Esophagus muscularis mucosa (tissue), 4 donors: ENCODE results near the gene CDC25B. TPM values are rescaled to one million over a fixed set of nuclear protein-coding genes. Genes with fewer than 3 reads are reported as not detected.

Experiments used
- DNase-seq: peaks from one replicate; pipeline ENCODE4 v3.0.0-alpha.2; 2017; ENCODE audit errors: extremely low spot score
- H3K27ac ChIP-seq, 4 donors: fragments of 200-600 bp; sonication (generic); replicated peaks in 1 of 4; 1 replicate in 3 of 4; 2 replicates in 1 of 4; pipeline ENCODE4 v1.5.1; 2016 to 2019; ENCODE audit warnings: mild to moderate bottlenecking in 1 of 4
- H3K27me3 ChIP-seq, 4 donors: fragments of 200-600 bp; sonication (generic); one replicate each; pipeline versions ENCODE4 v1.5.1 to v1.6.0; 2016 to 2019
- H3K36me3 ChIP-seq, 4 donors: fragments of 200-600 bp; sonication (generic); one replicate each; pipeline ENCODE4 v1.5.1; 2016 to 2019
- H3K4me1 ChIP-seq, 4 donors: fragments of 200-600 bp; sonication (generic); one replicate each; pipeline ENCODE4 v1.5.1; 2016 to 2019
- H3K4me3 ChIP-seq, 4 donors: fragments of 200-600 bp; sonication (generic); 1 replicate in 2 of 4; 2 replicates in 2 of 4; pipeline ENCODE4 v1.5.1; 2016 to 2019; ENCODE audit warnings: mild to moderate bottlenecking in 4 of 4, moderate library complexity in 1 of 4
- H3K9me3 ChIP-seq, 4 donors: fragments of 200-600 bp; sonication (generic); 1 replicate in 3 of 4; 2 replicates in 1 of 4; pipeline ENCODE4 v1.5.1; 2016 to 2019
- EP300 ChIP-seq: sonication (generic); formaldehyde crosslinking; IDR thresholded peaks from one replicate; pipeline ENCODE4 v1.6.1; 2017; ENCODE audit warnings: antibody characterized with exemption
- POLR2A ChIP-seq: fragments of 450-650 bp; IDR thresholded peaks from one replicate; pipeline ENCODE4 v1.6.1; 2017; ENCODE audit warnings: antibody characterized with exemption, moderate library complexity, mild to moderate bottlenecking, low read depth
- POLR2AphosphoS5 ChIP-seq, 2 donors: sonication (generic); formaldehyde crosslinking; IDR thresholded peaks; one replicate each; pipeline ENCODE4 v1.6.1; 2017; ENCODE audit warnings: antibody characterized with exemption in 2 of 2
- WGBS: methylation state at CpG from one replicate; pipeline ENCODE4 v1.1.5; 2018; 5-methylcytosine and 5-hydroxymethylcytosine counted together
- intact Hi-C: fragments of 100-400 bp; cut with DNase I; formaldehyde crosslinking; loops from one replicate; pipeline ENCODE4 v1.15.1; 2023
- total RNA-seq, 4 donors: library from RNA; depleted of rRNA; stranded (reverse); fragments of >200 nt; gene quantifications; one replicate each; pipeline versions ENCODE4 v1.1.0 to v1.2.1, GENCODE V29; 2016
- TF ChIP-seq, protein P1 (sequence below), 3 experiments: fragments of 200-600 bp in 2 of 3; fragments of 450-650 bp in 1 of 3; sonication (generic) in 2 of 3; IDR thresholded peaks; one replicate each; pipeline ENCODE4 v1.5.1; 2017 to 2019; ENCODE audit warnings: antibody characterized with exemption in 3 of 3, mild to moderate bottlenecking in 2 of 3, moderate library complexity in 1 of 3

Gene CDC25B
- total RNA-seq, 4 donors from 2014 or later: 29.9 to 43.1 (median 35.6) TPM

DNA sequence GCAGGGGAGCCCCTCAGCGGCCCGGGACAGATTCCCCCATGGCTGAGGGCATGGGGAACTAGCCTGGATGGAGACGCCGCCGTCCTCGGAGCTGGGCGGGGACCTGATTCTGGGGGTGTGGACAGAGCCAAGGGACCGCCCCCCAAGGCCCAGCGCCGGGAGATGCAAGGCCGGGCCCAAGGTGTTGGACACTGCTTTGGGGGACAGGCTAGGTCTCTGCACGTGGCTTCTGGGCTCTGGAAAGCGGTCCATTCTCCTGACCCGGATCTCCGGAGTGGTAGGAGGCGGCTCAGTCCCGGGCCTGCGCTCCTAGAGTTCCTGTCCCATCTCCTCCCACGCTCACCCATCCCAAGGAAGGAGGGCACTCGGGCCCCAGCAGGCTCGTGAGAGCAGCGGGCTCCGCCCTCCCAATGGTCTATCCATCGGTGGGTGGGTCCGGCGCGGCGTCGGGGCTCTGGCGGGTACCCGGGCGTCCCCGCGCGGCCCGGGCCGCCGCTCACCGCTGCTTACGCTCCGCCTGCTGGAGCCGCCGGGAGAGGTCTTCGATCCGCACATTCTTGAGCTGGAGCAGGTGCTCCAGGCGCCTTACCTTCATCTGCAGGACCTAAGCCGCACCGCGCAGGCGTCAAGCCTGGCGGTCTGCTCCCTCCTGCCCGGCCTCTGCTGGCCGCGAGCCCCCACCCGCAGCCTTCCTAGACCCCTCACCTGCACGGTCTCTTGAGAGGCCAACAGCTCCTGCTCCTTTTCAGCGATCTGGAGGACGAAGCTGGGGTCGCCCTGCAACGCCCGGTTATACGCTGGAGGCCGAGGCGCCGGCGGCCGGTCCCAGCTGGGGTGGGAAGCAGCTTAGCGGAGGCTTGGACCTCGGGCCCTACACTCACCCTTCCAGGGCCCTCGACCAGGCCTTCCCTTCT, 18.1 kb upstream of the CDC25B start:
- no peaks in the 10 kb centered on the region for H3K27me3 ChIP-seq
- H3K4me1 ChIP-seq: peaks cover 22 to 41% (median 38%) of the 10 kb centered on the region in 4 donors
- intact Hi-C loops: no loop called here
- peaks cover 0 to 7% (median under 1%) of the 10 kb centered on the region in 4 donors for H3K36me3 ChIP-seq
- WGBS: 16% methylated on average over 15 of the region's 70 CpGs
- peak overlapping the region in 3 of 4 donors; percentile 36 to 49 (median 39) for H3K27ac ChIP-seq
- peak overlapping the region; percentile 55 to 66 (median 59) for H3K4me3 ChIP-seq
- no peaks in the 10 kb centered on the region for H3K9me3 ChIP-seq
- TF ChIP-seq POLR2AphosphoS5 (IDR thresholded peaks at IDR 0.05) (peak in 1 of 2 donors; percentile 52), POLR2A (no peak)
- TF ChIP-seq, protein P1, sequence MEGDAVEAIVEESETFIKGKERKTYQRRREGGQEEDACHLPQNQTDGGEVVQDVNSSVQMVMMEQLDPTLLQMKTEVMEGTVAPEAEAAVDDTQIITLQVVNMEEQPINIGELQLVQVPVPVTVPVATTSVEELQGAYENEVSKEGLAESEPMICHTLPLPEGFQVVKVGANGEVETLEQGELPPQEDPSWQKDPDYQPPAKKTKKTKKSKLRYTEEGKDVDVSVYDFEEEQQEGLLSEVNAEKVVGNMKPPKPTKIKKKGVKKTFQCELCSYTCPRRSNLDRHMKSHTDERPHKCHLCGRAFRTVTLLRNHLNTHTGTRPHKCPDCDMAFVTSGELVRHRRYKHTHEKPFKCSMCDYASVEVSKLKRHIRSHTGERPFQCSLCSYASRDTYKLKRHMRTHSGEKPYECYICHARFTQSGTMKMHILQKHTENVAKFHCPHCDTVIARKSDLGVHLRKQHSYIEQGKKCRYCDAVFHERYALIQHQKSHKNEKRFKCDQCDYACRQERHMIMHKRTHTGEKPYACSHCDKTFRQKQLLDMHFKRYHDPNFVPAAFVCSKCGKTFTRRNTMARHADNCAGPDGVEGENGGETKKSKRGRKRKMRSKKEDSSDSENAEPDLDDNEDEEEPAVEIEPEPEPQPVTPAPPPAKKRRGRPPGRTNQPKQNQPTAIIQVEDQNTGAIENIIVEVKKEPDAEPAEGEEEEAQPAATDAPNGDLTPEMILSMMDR (IDR thresholded peaks at IDR 0.05): peak in 1 of 3 experiments; percentile 21
- DNase-seq: peak; percentile 93

- TF ChIP-seq, protein P1 (IDR thresholded peaks at IDR 0.05): no peak
- TF ChIP-seq EP300: no peak
- TF ChIP-seq POLR2A: no peak
- TF ChIP-seq POLR2AphosphoS5 (IDR thresholded peaks at IDR 0.05): no peak
- 44% methylated on average over 9 of the region's 18 CpGs for WGBS
- Histone ChIP-seq H3K4me1 (peaks cover 29 to 51% (median 48%) of the 10 kb centered on the region in 4 donors), H3K9me3 (no peaks in the 10 kb centered on the region), H3K36me3 (peaks cover 0 to 17% (median 6%) of the 10 kb centered on the region in 4 donors), H3K27ac (no peak overlapping the region), H3K4me3 (no peak overlapping the region), H3K27me3 (no peaks in the 10 kb centered on the region)
- no peak for DNase-seq
- intact Hi-C loops: no loop called here
These were observed 17.1 kb upstream of the CDC25B start for GRCh38 chr20:3778976-3779375.

GRCh38 chr20:3781153-3781910, 14.8 kb upstream of the CDC25B start, which contains the start of gene SPEF1:
Gene SPEF1, minus strand, starts transcription at chr20:3781448. Its CDS starts 161 bp downstream, at chr20:3781287.
- WGBS: 18% methylated on average over 25 of the region's 28 CpGs
- Histone ChIP-seq H3K4me1 (peaks cover 46 to 73% (median 69%) of the 10 kb centered on the region in 4 donors), H3K9me3 (no peaks in the 10 kb centered on the region), H3K4me3 (peak within 1 kb of the TSS; percentile 37 to 56 (median 48)), H3K27ac (peak within 1 kb of the TSS; percentile 51 to 67 (median 62)), H3K36me3 (peaks cover 0 to 20% (median 11%) of the 10 kb centered on the region in 4 donors), H3K27me3 (no peaks in the 10 kb centered on the region)
- intact Hi-C loops: no loop called here
- TF ChIP-seq, protein P1 (IDR thresholded peaks at IDR 0.05): peak; percentile 50 to 66 (median 51)
- TF ChIP-seq POLR2AphosphoS5 (IDR thresholded peaks at IDR 0.05) (peak in 1 of 2 donors; percentile 65), EP300 (no peak)
- DNase-seq: peak; percentile 93

GRCh38 chr20:3782597-3782996, 13.5 kb upstream of the CDC25B start:
- Histone ChIP-seq H3K27me3 (no peaks in the 10 kb centered on the region), H3K36me3 (peaks cover 0 to 20% (median 11%) of the 10 kb centered on the region in 4 donors), H3K4me1 (peaks cover 50 to 71% (median 70%) of the 10 kb centered on the region in 4 donors), H3K4me3 (no peak overlapping the region), H3K9me3 (no peaks in the 10 kb centered on the region), H3K27ac (no peak overlapping the region)
- TF ChIP-seq POLR2A: no peak
- intact Hi-C loops: no loop called here
- 87% methylated on average over 4 of the region's 6 CpGs for WGBS
- DNase-seq: no peak
